ENCODE data around the gene TPD52L2.

GRCh38 chr20:63835021-63835858 lies 29.8 kb upstream of the TPD52L2 start:
- TF ChIP-seq CTCF (IDR thresholded peaks at IDR 0.05) (no peak), POLR2AphosphoS5 (IDR thresholded peaks at IDR 0.05; ENCODE audit: low read depth, low read length) (no peak)
